Stimulated activated CD4-positive, alpha-beta T cell treated with anti-CD3 and anti-CD28 coated beads, Interleukin-15, amount 100 ng/mL, for 1 hour (primary cell): ENCODE data around the gene ANKS3.
A peak's percentile ranks its signal among the peaks of the same experiment; 100 is the strongest.
"Not testable (repeated sequence)": the region's sequence is repeated elsewhere in the genome, so short reads cannot be mapped to it uniquely, and the experiment has no call there.

Source experiments
- DNase-seq, 2 donors: peaks; one replicate each; pipeline ENCODE4 v3.0.0-alpha.2; 2020; ENCODE audit warnings: low read depth in 1 of 2, low spot score in 1 of 2

Gene ANKS3

GRCh38 chr16:4755687-4756086, 21.6 kb upstream of the ANKS3 start:
- DNase-seq, result no peak

GRCh38 chr16:4754865-4755264, 20.8 kb upstream of the ANKS3 start:
- DNase-seq, result no peak

DNA sequence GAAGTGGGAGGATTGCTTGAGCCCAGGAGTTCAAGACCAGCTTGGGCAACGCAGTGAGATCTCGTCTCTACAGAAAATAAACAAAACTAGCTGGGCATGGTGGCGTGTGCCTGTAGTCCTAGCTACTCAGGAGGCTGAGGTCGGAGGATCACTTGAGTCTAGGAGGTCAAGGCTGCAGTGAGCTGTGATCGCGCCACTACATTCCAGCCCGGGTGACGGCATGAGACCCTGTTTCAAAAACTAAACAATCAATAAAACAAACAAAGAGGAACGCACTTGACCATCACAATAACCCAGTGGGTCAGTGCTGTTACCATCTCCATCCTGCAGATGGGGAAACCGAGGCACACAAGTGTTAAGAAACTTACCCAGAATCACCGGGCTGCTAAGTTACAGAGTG, 19.2 kb upstream of the ANKS3 start:
- no peak for DNase-seq

DNA sequence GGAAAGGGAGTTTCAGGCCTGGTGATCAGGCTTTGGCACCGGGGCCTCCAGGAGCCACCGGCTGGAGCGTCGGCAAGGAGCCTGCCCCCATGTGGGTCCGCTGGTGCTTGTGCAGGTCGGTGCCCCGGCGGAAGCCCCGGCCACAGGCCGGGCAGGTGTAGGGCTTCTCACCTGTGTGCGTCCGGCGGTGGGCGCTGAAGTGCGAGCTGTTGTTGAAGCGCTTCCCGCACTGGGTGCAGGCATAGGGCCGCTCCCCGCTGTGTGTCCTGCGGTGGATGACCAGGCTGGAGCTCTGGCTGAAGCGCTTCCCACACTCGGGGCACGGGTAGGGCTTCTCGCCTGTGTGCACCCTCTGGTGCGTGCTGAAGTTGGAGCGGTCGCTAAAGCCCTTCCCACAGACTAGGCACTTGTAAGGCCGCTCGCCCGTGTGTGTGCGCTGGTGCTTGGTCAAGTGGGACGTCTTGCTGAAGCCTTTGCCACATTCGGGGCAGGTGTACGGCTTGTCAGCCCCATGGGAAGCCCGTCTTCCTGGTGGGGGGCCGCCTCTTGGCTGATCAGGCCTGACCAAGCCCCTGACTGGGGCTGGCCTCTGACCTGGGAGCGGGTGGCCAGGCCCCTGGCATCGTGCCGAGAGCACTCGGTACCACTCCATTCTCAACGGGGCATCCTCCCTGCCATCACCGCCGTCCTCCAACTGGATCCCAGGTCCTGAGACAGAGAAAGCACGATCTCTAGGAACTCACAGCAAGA, 18.5 kb upstream of the ANKS3 start:
- DNase-seq, result no peak

- no peak for DNase-seq
Measured at GRCh38 chr16:4750896-4751295, 16.8 kb upstream of the ANKS3 start.

GRCh38 chr16:4749700-4750257, 15.7 kb upstream of the ANKS3 start:
- no peak for DNase-seq

- DNase-seq, result no peak
Measured at GRCh38 chr16:4748682-4749411, 14.8 kb upstream of the ANKS3 start.

DNA sequence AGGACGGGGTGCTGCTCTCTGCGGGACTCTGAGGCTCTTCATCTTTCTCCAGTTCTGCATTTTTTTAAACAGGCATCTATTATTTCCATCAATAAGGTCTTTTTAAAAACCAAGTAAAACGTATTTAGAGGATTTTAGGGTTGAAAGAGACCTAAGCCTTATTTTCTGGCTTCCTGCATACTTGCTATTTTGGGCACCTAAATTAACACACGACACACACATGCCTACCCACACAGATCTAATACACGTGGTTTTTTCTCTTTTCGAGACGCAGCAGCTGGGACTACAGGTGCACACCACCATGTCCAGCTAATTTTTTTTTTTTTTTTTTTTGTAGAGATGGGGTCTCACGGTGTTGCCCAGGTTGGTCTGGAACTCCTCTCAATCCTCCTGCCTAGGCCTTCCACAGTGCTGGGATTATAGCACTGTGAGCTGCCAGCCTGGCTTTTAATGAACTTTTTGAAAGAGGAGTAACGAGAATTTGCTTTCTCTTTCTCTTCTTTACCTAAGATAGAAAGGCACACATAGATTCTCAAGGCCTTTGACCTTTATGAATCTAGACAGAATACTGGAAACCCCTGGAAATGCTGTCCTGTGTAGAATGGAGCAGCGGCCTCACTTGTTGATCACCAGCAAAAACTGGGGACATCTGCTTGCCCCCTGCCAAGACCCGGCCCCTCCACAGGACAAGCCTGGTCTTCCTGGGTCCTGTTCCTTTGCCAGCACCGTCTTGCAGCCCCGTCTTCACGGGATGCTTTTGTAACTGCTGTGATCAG, 14.0 kb upstream of the ANKS3 start:
- no peak for DNase-seq

GRCh38 chr16:4746991-4747574, 13.0 kb upstream of the ANKS3 start:
- DNase-seq, result no peak

GRCh38 chr16:4746215-4746614, 12.1 kb upstream of the ANKS3 start:
- DNase-seq, result no peak

- DNase-seq, result no peak
Measured at GRCh38 chr16:4745274-4745569, 11.2 kb upstream of the ANKS3 start.

DNA sequence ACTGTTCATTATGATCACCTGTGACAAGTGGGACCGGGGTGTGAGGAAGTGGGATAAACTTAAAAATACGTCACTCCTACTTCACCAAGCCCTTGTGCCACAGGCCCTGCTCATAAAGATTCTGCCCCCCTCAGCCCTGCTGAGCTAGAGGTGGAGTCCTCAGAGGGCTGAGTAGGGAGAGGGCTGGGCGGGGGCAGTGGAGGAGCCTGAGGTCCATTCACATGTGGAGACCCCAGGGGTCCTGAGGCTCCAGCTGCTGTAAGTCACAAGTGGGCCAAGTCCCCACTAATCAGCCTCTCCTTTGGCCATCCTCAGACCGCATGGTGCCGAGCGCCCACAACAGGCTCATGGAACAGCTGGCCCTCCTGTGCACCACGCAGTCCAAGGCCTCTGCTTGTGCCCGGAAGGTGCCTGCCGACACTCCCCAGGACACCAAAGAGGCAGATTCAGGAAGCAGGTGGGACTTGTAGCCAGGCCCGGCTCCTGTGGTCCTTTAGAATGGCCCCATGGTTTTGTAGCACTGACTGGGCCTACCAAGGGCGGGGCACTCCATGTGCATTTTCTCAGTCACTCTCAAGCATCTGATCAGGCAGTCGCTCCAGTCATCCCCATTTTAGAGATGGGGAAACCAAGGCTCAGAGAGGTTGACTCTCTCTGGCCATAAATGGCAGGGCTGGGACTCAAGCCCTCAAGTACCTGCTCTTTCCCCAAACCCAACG, 10.6 kb upstream of the ANKS3 start:
- DNase-seq, result no peak

- no peak for DNase-seq
Measured at GRCh38 chr16:4743226-4743878, 9.3 kb upstream of the ANKS3 start.

DNA sequence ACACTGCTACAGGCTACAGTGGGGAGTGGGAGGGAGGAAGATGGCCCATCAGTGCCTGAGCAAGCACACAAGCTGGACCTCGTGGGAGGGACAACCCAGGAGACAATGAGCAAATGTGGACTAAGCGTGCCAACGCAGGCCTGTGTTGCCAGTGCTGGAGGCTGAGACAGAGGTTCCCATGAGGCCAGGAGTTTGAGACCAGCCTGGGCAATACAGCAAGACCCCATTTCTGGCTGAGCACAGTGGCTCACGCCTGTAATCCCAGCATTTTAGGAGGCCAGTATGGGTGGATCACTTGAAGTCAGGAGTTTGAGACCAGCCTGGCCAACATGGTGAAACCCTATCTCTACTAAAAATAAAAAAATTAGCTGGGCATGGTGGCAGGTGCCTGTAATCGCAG, 4.3 kb upstream of the ANKS3 start:
- not testable (repeated sequence) for DNase-seq

- no peak for DNase-seq
Measured at GRCh38 chr16:4737545-4737944, 3.5 kb upstream of the ANKS3 start.

GRCh38 chr16:4736546-4736945, 2.5 kb upstream of the ANKS3 start:
- no peak for DNase-seq

GRCh38 chr16:4734730-4735535, 862 bp upstream of the ANKS3 start:
- DNase-seq, result peak; percentile 83 to 90

- peak in 1 of 2 donors; percentile 25 for DNase-seq
Measured at GRCh38 chr16:4733747-4734062, 366 bp downstream of the ANKS3 start.

GRCh38 chr16:4733211-4733742, 794 bp downstream of the ANKS3 start:
- DNase-seq, result no peak
